Bronchial epithelial cell (primary cell): ENCODE measurements around the gene PIK3CA. TPM values are rescaled to one million over a fixed set of nuclear protein-coding genes. Genes with fewer than 3 reads are reported as not detected.
A peak's percentile ranks its signal among the peaks of the same experiment; 100 is the strongest.
"Not testable (repeated sequence)": the region's sequence is repeated elsewhere in the genome, so short reads cannot be mapped to it uniquely, and the experiment has no call there.

Experiments
- DNase-seq: peaks from one replicate; pipeline ENCODE4 v3.0.0-alpha.2; 2010; ENCODE audit warnings: low read depth
- FAIRE-seq: peaks from 2 replicates; lab custom pipeline; 2011; peaks lifted over from hg19 to GRCh38; lab: Jason Lieb, UNC
- H3K27me3 ChIP-seq: 2 replicates; pipeline ENCODE4 v1.5.1; 2011; ENCODE audit warnings: low read length; ENCODE audit not compliant: control insufficient read depth, insufficient read depth
- H3K36me3 ChIP-seq: 2 replicates; pipeline ENCODE4 v1.5.1; 2011; ENCODE audit warnings: low read length; ENCODE audit not compliant: control insufficient read depth, insufficient read depth
- H3K4me3 ChIP-seq: 2 replicates; pipeline ENCODE4 v1.5.1; 2011; ENCODE audit warnings: mild to moderate bottlenecking, low read depth, low read length, control low read depth
- total RNA-seq: library from RNA; depleted of rRNA; stranded (reverse); fragments of >200 nt; gene quantifications from 2 replicates; pipeline ENCODE4 v1.2.1, GENCODE V29; 2014
- TF ChIP-seq, protein P1 (sequence below): IDR thresholded peaks from 2 replicates; pipeline ENCODE4 v1.5.1; 2011; ENCODE audit warnings: mild to moderate bottlenecking, moderate library complexity, low read length, control low read depth, inconsistent platforms; ENCODE audit not compliant: insufficient read depth, severe bottlenecking

PIK3CA gene
- total RNA-seq, 1 donor from 2014 or later: 20.3 TPM

DNA sequence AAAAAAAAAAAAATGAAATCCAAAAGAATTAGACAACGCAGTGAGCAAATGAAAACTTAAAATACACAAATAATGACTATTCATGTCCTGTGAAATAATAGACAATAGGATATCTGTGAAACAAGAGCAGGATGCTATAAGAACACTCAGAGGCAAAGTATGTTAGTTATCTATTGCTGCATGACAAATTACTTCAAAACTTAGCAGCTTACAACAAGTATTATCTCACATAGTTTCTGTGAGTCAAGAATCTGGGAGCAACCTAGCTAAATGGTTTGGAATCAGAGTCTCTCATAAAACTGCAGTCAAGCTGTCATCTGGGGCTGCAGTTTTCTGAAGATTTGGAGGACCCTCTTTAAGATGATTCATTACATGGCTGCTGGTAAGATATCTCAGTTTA is 40.1 kb upstream of the PIK3CA start:
- Histone ChIP-seq H3K36me3 (no peaks in the 10 kb centered on the region), H3K4me3 (no peak overlapping the region), H3K27me3 (no peaks in the 10 kb centered on the region)
- FAIRE-seq: no peak
- TF ChIP-seq, protein P1, sequence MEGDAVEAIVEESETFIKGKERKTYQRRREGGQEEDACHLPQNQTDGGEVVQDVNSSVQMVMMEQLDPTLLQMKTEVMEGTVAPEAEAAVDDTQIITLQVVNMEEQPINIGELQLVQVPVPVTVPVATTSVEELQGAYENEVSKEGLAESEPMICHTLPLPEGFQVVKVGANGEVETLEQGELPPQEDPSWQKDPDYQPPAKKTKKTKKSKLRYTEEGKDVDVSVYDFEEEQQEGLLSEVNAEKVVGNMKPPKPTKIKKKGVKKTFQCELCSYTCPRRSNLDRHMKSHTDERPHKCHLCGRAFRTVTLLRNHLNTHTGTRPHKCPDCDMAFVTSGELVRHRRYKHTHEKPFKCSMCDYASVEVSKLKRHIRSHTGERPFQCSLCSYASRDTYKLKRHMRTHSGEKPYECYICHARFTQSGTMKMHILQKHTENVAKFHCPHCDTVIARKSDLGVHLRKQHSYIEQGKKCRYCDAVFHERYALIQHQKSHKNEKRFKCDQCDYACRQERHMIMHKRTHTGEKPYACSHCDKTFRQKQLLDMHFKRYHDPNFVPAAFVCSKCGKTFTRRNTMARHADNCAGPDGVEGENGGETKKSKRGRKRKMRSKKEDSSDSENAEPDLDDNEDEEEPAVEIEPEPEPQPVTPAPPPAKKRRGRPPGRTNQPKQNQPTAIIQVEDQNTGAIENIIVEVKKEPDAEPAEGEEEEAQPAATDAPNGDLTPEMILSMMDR: no peak
- peak; percentile 83 for DNase-seq

DNA sequence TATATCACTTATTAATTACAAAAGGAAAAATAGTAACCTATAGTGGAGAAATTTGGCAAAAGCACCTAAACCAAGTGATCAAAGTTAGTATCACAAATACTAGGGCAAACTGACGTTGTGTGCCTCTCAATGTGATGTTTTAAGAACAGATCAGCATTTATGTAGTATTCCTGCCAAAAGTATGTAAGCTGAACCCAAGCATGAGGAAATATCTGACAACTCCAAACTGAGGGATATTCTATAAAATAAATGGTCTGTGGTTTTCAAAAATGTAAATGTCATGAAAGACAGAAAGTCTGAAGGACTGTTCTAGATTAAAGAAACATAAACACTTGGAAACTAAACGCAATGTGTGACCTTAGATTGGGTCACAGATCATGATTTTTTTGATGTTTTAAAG is 34.3 kb upstream of the PIK3CA start:
- FAIRE-seq (no peak), DNase-seq (no peak)
- no peaks in the 10 kb centered on the region for H3K36me3 ChIP-seq
- TF ChIP-seq, protein P1: no peak
- H3K27me3 ChIP-seq: no peaks in the 10 kb centered on the region
- H3K4me3 ChIP-seq: no peak overlapping the region

DNA sequence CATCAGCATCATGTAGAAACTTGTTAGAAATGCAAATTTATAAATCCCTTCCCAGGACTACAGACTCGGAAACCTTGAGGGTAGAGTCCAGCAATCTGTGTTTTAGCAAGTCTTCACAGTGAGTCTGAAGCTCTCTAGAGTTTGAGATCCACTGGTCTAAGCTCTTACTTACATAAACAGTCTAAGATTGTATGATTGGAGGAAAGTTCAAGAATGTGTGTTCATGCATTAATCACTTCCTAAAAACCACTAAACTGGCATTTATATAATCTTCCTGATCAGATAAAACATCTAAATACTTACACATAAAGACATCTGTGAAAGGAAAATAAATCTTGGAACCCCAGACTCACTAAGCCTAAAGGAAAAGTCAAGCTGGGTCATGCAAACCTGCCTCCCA is 32.7 kb upstream of the PIK3CA start:
- not testable (repeated sequence) for H3K36me3 ChIP-seq, FAIRE-seq, H3K4me3 ChIP-seq, H3K27me3 ChIP-seq
- peak; percentile 22 for DNase-seq

DNA sequence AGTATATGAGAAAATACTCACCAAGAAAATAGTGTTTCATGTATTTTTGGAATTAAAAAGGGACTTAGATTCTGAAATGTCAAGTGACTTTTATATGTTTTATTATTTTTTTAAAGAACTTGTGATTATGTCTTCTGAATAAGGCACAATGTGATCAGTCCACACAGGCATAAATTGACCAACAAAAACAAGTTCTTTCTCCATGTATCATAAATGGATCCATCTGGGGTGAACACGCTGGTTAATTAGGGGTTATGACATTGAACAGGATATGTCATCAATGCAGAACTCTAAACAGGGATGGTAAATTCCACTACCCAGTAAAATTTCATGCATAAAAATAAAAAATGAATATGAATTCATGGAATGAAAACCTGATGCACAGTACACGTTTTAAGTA is 31.3 kb upstream of the PIK3CA start:
- DNase-seq (no peak), FAIRE-seq (no peak)
- H3K4me3 ChIP-seq: no peak overlapping the region

DNA sequence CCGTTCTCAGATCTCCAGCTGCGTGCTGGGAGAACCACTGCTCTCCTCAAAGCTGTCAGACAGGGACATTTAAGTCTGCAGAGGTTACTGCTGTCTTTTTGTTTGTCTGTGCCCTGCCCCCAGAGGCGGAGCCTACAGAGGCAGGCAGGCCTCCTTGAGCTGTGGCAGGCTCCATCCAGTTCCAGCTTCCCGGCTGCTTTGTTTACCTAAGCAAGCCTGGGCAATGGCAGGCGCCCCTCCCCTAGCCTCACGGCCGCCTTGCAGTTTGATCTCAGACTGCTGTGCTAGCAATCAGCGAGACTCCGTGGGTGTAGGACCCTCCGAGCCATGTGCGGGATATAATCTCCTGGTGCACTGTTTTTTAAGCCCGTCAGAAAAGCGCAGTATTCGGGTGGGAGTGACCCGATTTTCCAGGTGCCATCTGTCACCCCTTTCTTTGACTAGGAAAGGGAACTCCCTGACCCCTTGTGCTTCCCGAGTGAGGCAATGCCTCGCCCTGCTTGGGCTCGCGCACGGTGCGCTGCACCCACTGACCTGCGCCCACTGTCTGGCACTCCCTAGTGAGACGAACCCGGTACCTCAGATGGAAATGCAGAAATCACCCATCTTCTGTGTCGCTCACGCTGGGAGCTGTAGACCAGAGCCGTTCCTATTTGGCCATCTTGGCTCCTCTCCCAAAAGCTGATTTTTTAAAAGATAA is 15.8 kb upstream of the PIK3CA start:
- DNase-seq: peak; percentile 61
- H3K27me3 ChIP-seq, FAIRE-seq, H3K36me3 ChIP-seq, H3K4me3 ChIP-seq: not testable (repeated sequence)

More for the DNA sequence above, 31.3 kb upstream of the PIK3CA start:
- Histone ChIP-seq H3K36me3 (no peaks in the 10 kb centered on the region), H3K27me3 (no peaks in the 10 kb centered on the region)
- TF ChIP-seq, protein P1: no peak

DNA sequence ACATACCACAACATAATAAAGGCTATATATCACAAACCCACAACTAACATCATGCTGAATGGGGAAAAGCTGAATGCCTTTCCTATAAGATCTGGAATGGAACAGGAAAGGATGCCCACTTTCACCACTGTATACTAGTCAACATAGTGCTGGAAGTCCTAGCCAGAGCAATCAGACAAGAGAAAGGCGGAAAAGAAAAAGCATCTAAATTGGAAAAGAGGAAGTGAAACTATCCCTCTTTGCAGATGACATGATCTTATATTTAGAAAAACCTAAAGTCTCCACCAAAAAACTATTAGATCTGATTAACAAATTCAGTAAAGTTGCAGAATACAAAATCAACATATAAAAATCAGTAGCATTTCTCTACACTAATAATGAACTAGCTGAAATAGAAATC is 14.6 kb upstream of the PIK3CA start:
- H3K4me3 ChIP-seq: no peak overlapping the region
- DNase-seq (no peak), FAIRE-seq (no peak)
- H3K36me3 ChIP-seq: no peaks in the 10 kb centered on the region
- H3K27me3 ChIP-seq: no peaks in the 10 kb centered on the region
- TF ChIP-seq, protein P1: no peak

DNA sequence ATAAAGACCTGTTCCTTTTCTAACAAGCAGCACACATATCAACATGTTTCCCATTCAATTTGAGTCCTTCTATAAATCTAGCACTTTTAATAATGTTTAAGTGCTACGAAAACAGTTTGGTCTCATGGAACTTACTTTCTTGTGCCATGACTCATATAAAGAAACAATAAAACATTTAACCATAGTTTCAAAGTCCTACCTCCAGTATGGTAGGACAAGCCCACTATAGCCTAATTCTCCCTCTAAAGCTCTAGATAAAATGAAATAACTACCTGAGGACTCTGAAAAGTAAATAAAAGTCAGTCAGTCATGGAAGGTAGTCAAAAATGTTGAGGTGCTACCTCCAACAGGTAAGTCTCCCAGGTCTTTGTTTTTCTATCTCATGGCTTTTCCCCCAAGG is 12.0 kb upstream of the PIK3CA start:
- H3K36me3 ChIP-seq: no peaks in the 10 kb centered on the region
- no peak for DNase-seq
- H3K4me3 ChIP-seq: no peak overlapping the region
- no peak for FAIRE-seq
- TF ChIP-seq, protein P1: no peak
- H3K27me3 ChIP-seq: no peaks in the 10 kb centered on the region
